Measurements from ENCODE around the gene NTNG2.
"Not testable (repeated sequence)": the region's sequence is repeated elsewhere in the genome, so short reads cannot be mapped to it uniquely, and the experiment has no call there.

NTNG2 gene

DNA sequence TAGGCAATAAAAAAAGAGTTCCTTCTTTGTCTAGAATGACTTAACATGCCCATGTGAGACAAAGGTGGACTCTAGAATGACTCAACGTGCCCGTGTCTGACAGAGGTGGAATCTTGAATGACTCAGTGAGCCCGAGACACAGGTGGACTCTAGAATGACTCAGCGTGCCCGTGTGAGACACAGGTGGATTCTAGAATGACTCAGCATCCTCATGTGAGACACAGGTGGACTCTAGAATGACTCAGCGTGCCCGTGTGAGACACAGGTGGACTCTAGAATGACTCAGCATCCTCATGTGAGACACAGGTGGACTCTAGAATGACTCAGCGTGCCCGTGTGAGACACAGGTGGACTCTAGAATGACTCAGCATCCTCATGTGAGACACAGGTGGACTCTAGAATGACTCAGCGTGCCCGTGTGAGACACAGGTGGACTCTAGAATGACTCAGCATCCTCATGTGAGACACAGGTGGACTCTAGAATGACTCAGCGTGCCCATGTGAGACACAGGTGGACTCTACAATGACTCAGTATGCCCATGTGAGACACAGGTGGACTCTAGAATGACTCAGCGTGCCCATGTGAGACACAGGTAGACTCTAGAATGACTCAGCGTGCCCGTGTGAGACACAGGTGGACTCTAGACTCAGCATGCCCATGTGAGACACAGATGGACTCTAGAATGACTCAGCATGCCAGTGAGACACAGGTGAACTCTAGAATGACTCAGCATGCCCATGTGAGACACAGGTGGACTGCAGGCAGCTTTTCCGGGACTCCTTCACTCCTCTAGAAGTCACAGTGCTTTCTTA, 108.1 kb downstream of the NTNG2 start:
- DNase-seq: not testable (repeated sequence)

GRCh38 chr9:132274861-132275260, 113.0 kb downstream of the NTNG2 start:
- DNase-seq: no peak

DNA sequence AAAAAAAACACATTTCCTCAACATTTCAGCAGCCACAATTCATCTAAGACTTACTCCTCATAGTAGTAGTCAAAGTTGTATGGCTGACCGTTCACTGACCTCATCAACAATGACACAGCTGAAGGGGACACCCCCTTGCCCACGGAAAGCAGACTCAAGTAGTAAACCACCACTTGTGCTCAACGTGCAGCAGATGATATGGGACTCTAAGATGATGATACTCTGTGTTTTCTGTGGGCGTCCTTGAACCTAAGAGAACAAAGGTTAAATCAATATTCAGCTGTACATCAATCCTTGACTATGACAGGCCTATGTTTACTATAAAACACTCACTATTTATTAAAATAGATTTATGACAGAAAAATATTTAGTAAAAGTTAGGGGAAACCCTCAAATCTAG, 121.3 kb downstream of the NTNG2 start:
- no peak for DNase-seq

DNA sequence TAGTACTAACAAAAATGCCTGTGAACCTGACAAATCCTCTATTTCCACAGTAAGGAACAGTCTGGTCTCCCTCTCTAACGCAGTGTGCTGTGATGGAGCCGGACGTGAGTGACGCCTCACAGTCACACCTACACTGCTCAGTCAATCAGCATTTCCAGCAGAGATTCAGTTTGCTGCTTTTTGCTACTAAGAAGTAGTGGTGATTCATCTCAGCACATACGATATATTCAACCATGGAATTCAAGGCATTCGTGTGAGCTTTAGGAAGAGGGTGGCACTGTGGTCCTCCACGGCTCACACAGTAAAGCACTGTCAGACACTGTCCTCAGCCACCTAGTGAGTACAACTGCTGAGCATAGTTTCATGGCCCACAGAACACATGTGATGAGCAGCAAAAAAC, 122.0 kb downstream of the NTNG2 start:
- DNase-seq: no peak

DNA sequence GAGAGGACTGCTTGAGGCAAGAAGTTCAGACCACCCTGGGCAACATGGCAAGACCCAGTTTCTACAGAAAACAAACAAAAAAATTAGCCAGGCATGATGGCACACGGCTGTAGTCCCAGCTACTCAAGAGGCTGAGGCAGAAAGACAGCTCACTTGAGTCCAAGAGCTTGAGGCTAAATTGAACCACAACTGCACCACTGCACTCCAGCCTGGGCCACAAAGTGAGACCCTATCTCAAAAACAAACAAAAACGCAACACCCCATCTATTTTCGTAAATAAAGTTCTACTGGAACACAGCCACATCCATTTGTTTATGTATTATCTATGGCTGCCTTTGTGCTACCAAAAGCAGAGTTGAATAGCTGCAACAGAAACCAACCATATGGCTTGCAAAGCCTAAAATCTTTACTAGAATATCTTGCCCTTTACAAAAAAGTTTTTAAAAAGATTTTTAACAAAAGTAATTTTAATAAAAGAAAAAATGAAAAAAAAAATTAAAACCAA, 125.5 kb downstream of the NTNG2 start:
- DNase-seq: no peak

- DNase-seq: no peak
These were observed 126.5 kb downstream of the NTNG2 start for GRCh38 chr9:132288361-132288760.

- no peak for DNase-seq
These were observed 127.1 kb downstream of the NTNG2 start for GRCh38 chr9:132288966-132289365.

DNA sequence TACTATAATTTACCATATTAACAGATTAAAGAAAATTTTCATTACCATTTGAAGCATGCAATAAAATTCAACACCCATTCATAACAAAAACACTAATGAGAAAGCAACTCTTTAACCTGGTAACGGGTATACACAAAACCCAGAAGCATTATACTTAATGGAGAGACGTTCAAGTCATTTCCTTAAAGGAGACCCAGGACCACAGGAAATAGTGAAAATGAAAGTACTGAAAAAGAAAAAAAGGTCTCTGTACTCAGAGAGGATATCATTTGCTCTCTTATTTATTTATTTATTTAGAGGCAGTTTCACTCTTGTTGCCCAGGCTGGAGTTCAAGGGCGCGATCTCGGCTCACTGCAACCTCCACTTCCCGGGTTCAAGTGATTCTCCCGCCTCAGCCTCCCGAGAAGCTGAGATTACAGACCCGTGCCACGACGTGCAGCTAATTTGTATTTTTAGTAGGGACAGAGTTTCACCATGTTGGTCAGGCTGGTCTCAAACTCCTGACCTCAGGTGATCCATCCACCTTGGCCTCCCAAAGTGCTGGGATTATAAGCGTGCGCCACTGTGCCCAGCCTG, 131.4 kb downstream of the NTNG2 start:
- DNase-seq: no peak
